Measurements from ENCODE around the gene CD81. TPM values are rescaled to one million over a fixed set of nuclear protein-coding genes. Genes with fewer than 3 reads are reported as not detected.

Gene CD81
- total RNA-seq, 1 experiment from 2014 or later: 296 TPM

DNA sequence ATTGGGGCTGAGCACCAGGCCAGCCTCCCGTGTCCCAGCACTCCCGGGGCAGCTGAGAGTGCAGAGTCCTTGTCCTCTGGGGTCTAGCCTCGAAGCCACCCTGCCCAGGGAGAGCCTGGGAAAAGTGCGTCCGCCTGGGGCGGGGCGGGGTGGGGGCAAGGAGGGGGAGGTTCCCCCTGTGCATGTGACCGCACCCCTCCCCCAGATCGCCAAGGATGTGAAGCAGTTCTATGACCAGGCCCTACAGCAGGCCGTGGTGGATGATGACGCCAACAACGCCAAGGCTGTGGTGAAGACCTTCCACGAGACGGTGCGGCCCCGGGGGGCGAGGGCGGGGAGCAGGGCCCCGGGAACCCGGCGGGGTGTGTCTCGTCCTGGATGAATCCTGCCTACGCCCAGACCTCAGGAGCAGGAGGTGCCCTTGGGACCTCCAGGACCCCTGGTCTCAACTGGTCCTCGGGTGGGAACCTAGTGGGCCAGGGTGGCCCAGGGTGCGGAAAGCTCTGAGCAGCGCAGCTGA is 18.2 kb downstream of the CD81 start:
- Histone ChIP-seq H2AFZ (ENCODE audit: low read depth, low read length, poor library complexity, severe bottlenecking) (no peak overlapping the region), H3K27ac (ENCODE audit: low read depth, low read length) (no peak overlapping the region), H3K9ac (ENCODE audit: low read length) (no peak overlapping the region), H3K79me2 (ENCODE audit: insufficient read depth, low read length) (peaks cover 42% of the 10 kb centered on the region), H3K27me3 (ENCODE audit: insufficient read depth, low read length) (no peaks in the 10 kb centered on the region), H3K4me2 (ENCODE audit: low read length) (no peak overlapping the region), H3K9me3 (ENCODE audit: control insufficient read depth in 1 of 2, insufficient read depth in 1 of 2, low read depth in 1 of 2, low read length in 2 of 2) (no peaks in the 10 kb centered on the region), H3K4me3 (replicated peaks in 1 of 2; ENCODE audit: low read depth in 1 of 2, low read length in 2 of 2) (no peak overlapping the region), H3K9me2 (ENCODE audit: insufficient read depth) (no peaks in the 10 kb centered on the region), H3K36me3 (ENCODE audit: control insufficient read depth in 1 of 2, insufficient read depth in 2 of 2, low read length in 2 of 2) (peaks cover 13 to 15% of the 10 kb centered on the region in 2 experiments; a peak in 3 of 4 replicates), H4K20me1 (ENCODE audit: insufficient read depth) (no peaks in the 10 kb centered on the region), H3K4me1 (ENCODE audit: control insufficient read depth in 1 of 2, insufficient read depth in 2 of 2, low read length in 2 of 2) (peaks cover 13 to 24% of the 10 kb centered on the region in 2 experiments)
- no peak for DNase-seq (ENCODE audit: low read depth, low spot score)
- ChIA-PET RAD21 (ENCODE audit: low non-redundant PET in 1 of 2, low total read pairs in 2 of 2, uncharacterized antibody in 2 of 2, unreplicated experiment in 2 of 2) (no interaction called here), POLR2A (no interaction called here), CTCF (no interaction called here)
- TF ChIP-seq EZH2phosphoT487 (IDR thresholded peaks at IDR 0.05; ENCODE audit: borderline replicate concordance) (no peak), ELF1 (IDR thresholded peaks at IDR 0.05; ENCODE audit: borderline replicate concordance, low read depth) (no peak), ZBTB33 (IDR thresholded peaks at IDR 0.05; ENCODE audit: extremely low read depth, insufficient replicate concordance, low read length) (no peak), TCF7L2 (IDR thresholded peaks at IDR 0.05; ENCODE audit: borderline replicate concordance, extremely low read depth, insufficient read depth, insufficient read length) (no peak), EGR1 (IDR thresholded peaks at IDR 0.05; ENCODE audit: low read depth) (no peak), REST (IDR thresholded peaks at IDR 0.05; ENCODE audit: low read depth) (no peak), EZH2 (IDR thresholded peaks at IDR 0.05) (no peak), CTCF (IDR thresholded peaks at IDR 0.05 in 2 of 3, conservative IDR thresholded peaks at IDR 0.05 in 1 of 3; ENCODE audit: borderline replicate concordance in 1 of 3, insufficient read depth in 1 of 3, low read depth in 2 of 3, low read length in 2 of 3) (no peak), FOSL1 (IDR thresholded peaks at IDR 0.05; ENCODE audit: low read depth) (no peak), SIN3A (IDR thresholded peaks at IDR 0.05; ENCODE audit: low read depth) (no peak), CBX3 (IDR thresholded peaks at IDR 0.05; ENCODE audit: low read depth) (no peak), JUND (IDR thresholded peaks at IDR 0.05) (no peak)
- TF ChIP-seq, protein P1, sequence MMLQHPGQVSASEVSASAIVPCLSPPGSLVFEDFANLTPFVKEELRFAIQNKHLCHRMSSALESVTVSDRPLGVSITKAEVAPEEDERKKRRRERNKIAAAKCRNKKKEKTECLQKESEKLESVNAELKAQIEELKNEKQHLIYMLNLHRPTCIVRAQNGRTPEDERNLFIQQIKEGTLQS (IDR thresholded peaks at IDR 0.05): no peak
- intact Hi-C loops (cut with micrococcal nuclease): no loop called here
- no TSS peak for BruUV-seq (replicated peaks)
- no peak for ATAC-seq

Measured in HCT116 (cell line).